HCT116 (cell line): ENCODE measurements around the gene APOD.

Experiments
- CBX3 ChIP-seq: IDR thresholded peaks from 2 replicates; pipeline ENCODE4 v1.6.1; 2012; ENCODE audit warnings: low read depth
- EZH2 ChIP-seq: fragments of 200-600 bp; sonication (generic); IDR thresholded peaks from 2 replicates; pipeline ENCODE4 v1.6.1; 2017; ENCODE audit warnings: antibody characterized with exemption, mixed run types
- POLR2A ChIP-seq: IDR thresholded peaks from 2 replicates; pipeline ENCODE4 v1.7.0; 2011; ENCODE audit warnings: borderline replicate concordance; ENCODE audit not compliant: insufficient read depth, insufficient read length; ENCODE audit errors: extremely low read depth
- TF ChIP-seq, protein P1 (sequence below): IDR thresholded peaks from 2 replicates; pipeline ENCODE4 v1.6.1; 2012; ENCODE audit warnings: low read depth
- TF ChIP-seq, protein P2 (sequence below), 3 experiments: fragments of 200-600 bp in 1 of 3; sonication (generic) in 1 of 3; IDR thresholded peaks in 2 of 3; conservative IDR thresholded peaks in 1 of 3; 2 replicates each; pipeline ENCODE4 v1.5.1; 2012 to 2017; ENCODE audit warnings: low read depth in 2 of 3, low read length in 2 of 3, antibody characterized with exemption in 1 of 3, borderline replicate concordance in 1 of 3, control low read depth in 1 of 3, mild to moderate bottlenecking in 1 of 3, mixed read lengths in 1 of 3, mixed run types in 1 of 3, moderate library complexity in 1 of 3; ENCODE audit not compliant: insufficient read depth in 1 of 3

DNA sequence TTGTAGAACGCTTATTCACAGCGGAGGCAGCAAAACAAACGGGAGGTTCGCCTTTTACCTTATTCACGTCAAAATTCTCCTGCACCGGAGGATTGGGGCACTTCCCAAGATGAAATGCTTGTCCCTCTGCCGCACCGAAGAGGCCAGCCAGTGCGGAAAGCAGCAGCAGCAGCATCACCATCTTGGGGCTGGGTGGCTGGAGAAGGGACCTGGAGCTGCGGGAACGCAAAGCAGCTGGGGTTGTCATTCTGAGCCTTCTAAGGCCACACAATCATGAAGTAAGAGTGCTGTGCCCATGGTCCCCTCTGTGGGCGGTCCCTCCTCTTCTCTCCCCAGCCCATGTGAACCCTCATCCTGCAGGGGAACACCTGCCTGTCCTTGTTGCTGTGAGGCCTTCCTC lies 4.5 kb downstream of the APOD start:
- TF ChIP-seq, protein P1, sequence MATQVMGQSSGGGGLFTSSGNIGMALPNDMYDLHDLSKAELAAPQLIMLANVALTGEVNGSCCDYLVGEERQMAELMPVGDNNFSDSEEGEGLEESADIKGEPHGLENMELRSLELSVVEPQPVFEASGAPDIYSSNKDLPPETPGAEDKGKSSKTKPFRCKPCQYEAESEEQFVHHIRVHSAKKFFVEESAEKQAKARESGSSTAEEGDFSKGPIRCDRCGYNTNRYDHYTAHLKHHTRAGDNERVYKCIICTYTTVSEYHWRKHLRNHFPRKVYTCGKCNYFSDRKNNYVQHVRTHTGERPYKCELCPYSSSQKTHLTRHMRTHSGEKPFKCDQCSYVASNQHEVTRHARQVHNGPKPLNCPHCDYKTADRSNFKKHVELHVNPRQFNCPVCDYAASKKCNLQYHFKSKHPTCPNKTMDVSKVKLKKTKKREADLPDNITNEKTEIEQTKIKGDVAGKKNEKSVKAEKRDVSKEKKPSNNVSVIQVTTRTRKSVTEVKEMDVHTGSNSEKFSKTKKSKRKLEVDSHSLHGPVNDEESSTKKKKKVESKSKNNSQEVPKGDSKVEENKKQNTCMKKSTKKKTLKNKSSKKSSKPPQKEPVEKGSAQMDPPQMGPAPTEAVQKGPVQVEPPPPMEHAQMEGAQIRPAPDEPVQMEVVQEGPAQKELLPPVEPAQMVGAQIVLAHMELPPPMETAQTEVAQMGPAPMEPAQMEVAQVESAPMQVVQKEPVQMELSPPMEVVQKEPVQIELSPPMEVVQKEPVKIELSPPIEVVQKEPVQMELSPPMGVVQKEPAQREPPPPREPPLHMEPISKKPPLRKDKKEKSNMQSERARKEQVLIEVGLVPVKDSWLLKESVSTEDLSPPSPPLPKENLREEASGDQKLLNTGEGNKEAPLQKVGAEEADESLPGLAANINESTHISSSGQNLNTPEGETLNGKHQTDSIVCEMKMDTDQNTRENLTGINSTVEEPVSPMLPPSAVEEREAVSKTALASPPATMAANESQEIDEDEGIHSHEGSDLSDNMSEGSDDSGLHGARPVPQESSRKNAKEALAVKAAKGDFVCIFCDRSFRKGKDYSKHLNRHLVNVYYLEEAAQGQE: no peak
- TF ChIP-seq, protein P2, sequence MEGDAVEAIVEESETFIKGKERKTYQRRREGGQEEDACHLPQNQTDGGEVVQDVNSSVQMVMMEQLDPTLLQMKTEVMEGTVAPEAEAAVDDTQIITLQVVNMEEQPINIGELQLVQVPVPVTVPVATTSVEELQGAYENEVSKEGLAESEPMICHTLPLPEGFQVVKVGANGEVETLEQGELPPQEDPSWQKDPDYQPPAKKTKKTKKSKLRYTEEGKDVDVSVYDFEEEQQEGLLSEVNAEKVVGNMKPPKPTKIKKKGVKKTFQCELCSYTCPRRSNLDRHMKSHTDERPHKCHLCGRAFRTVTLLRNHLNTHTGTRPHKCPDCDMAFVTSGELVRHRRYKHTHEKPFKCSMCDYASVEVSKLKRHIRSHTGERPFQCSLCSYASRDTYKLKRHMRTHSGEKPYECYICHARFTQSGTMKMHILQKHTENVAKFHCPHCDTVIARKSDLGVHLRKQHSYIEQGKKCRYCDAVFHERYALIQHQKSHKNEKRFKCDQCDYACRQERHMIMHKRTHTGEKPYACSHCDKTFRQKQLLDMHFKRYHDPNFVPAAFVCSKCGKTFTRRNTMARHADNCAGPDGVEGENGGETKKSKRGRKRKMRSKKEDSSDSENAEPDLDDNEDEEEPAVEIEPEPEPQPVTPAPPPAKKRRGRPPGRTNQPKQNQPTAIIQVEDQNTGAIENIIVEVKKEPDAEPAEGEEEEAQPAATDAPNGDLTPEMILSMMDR (IDR thresholded peaks at IDR 0.05 in 2 of 3, conservative IDR thresholded peaks at IDR 0.05 in 1 of 3; ENCODE audit: borderline replicate concordance in 1 of 3, insufficient read depth in 1 of 3, low read depth in 2 of 3, low read length in 2 of 3): no peak
- TF ChIP-seq POLR2A (no peak), EZH2 (no peak), CBX3 (no peak)
